Smooth muscle cell (in vitro differentiated cells): ENCODE results near the gene ARHGAP42. TPM values are rescaled to one million over a fixed set of nuclear protein-coding genes. Genes with fewer than 3 reads are reported as not detected.

Experiments
- DNase-seq: peaks from one replicate; lab custom pipeline; 2025; ENCODE audit not compliant: unreplicated experiment; lab: John Stamatoyannopoulos, UW
- H2AFZ ChIP-seq: fragments of 200-600 bp; sonication (generic); 2 replicates; pipeline ENCODE4 v1.6.0; 2016; ENCODE audit warnings: antibody characterized with exemption, low read depth, mild to moderate bottlenecking
- H3F3A ChIP-seq: fragments of 200-600 bp; sonication (generic); 2 replicates; pipeline ENCODE4 v1.6.0; 2017; ENCODE audit warnings: antibody characterized with exemption, low read depth
- H3K27ac ChIP-seq: fragments of 200-600 bp; sonication (generic); 2 replicates; pipeline ENCODE4 v1.5.1; 2016; ENCODE audit warnings: low read depth, mild to moderate bottlenecking
- H3K27me3 ChIP-seq: fragments of 200-600 bp; sonication (generic); 2 replicates; pipeline ENCODE4 v1.6.1; 2016; ENCODE audit warnings: low read depth, mild to moderate bottlenecking
- H3K36me3 ChIP-seq: fragments of 200-600 bp; sonication (generic); 2 replicates; pipeline ENCODE4 v1.5.1; 2016; ENCODE audit warnings: low read depth
- H3K4me1 ChIP-seq: fragments of 200-600 bp; sonication (generic); 2 replicates; pipeline ENCODE4 v1.5.1; 2016; ENCODE audit warnings: low read depth
- H3K4me2 ChIP-seq: fragments of 200-600 bp; sonication (generic); 2 replicates; pipeline ENCODE4 v1.6.0; 2016; ENCODE audit warnings: mild to moderate bottlenecking
- H3K4me3 ChIP-seq: fragments of 200-600 bp; sonication (generic); 2 replicates; pipeline ENCODE4 v1.5.1; 2016; ENCODE audit warnings: mild to moderate bottlenecking
- H3K79me2 ChIP-seq: fragments of 200-600 bp; sonication (generic); 2 replicates; pipeline ENCODE4 v1.6.0; 2016; ENCODE audit warnings: low read depth, mild to moderate bottlenecking
- H3K9ac ChIP-seq: fragments of 200-600 bp; sonication (generic); 2 replicates; pipeline ENCODE4 v1.6.0; 2016; ENCODE audit warnings: low read depth
- H3K9me3 ChIP-seq: fragments of 200-600 bp; sonication (generic); replicated peaks from 2 replicates; pipeline ENCODE4 v1.5.1; 2016; ENCODE audit warnings: low read depth
- H4K20me1 ChIP-seq: fragments of 200-600 bp; sonication (generic); 2 replicates; pipeline ENCODE4 v1.6.0; 2016; ENCODE audit warnings: low read depth
- CTCF ChIP-seq: fragments of 200-600 bp; sonication (generic); IDR thresholded peaks from 2 replicates; pipeline ENCODE4 v1.5.1; 2017; ENCODE audit warnings: borderline replicate concordance, mild to moderate bottlenecking, antibody characterized with exemption; ENCODE audit not compliant: insufficient read depth, poor library complexity, severe bottlenecking
- WGBS: methylation state at CpG from one replicate; pipeline ENCODE4 v1.1.7; 2016; ENCODE audit warnings: low lambda C conversion rate; 5-methylcytosine and 5-hydroxymethylcytosine counted together
- polyA plus RNA-seq: library from polyadenylated mRNA; unstranded; fragments of >200 nt; fragmentation: Nextera tagmentation; extraction: Ambion mirVana; gene quantifications from 2 replicates; pipeline ENCODE4 v1.2.1, GENCODE V29; 2016
- total RNA-seq: library from RNA; depleted of rRNA; stranded (reverse); fragments of >200 nt; gene quantifications from 2 replicates; pipeline ENCODE4 v1.2.3, GENCODE V29; 2014

ARHGAP42 gene
- total and polyA plus RNA-seq, 2 experiments from 2014 or later = 12.2 to 53.4 TPM

- no peak overlapping the region for H3K4me2 ChIP-seq
- no peak for DNase-seq
These were observed 268.2 kb downstream of the ARHGAP42 start for GRCh38 chr11:100955318-100955717.

GRCh38 chr11:100956351-100956750 lies 269.3 kb downstream of the ARHGAP42 start:
- Histone ChIP-seq H3F3A (no peaks in the 10 kb centered on the region), H3K4me1 (no peaks in the 10 kb centered on the region), H3K27ac (no peak overlapping the region), H3K9ac (no peak overlapping the region), H3K27me3 (no peaks in the 10 kb centered on the region), H3K9me3 (no peaks in the 10 kb centered on the region), H3K4me2 (no peak overlapping the region), H3K79me2 (no peaks in the 10 kb centered on the region), H2AFZ (no peak overlapping the region), H4K20me1 (no peaks in the 10 kb centered on the region), H3K36me3 (peaks cover 6% of the 10 kb centered on the region), H3K4me3 (no peak overlapping the region)
- no peak for TF ChIP-seq CTCF
- DNase-seq = no peak

More at GRCh38 chr11:100955318-100955717, 268.2 kb downstream of the ARHGAP42 start:
- Histone ChIP-seq H3K9ac (no peak overlapping the region), H3K79me2 (no peaks in the 10 kb centered on the region), H3K4me1 (no peaks in the 10 kb centered on the region), H3K27ac (no peak overlapping the region), H3K36me3 (no peaks in the 10 kb centered on the region), H3K27me3 (no peaks in the 10 kb centered on the region), H3K9me3 (no peaks in the 10 kb centered on the region), H4K20me1 (no peaks in the 10 kb centered on the region), H2AFZ (no peak overlapping the region), H3F3A (no peaks in the 10 kb centered on the region), H3K4me3 (no peak overlapping the region)
- TF ChIP-seq CTCF = no peak
- 97% methylated on average over 1 of the region's 1 CpG for WGBS

GRCh38 chr11:100957499-100957898 lies 270.4 kb downstream of the ARHGAP42 start:
- Histone ChIP-seq H2AFZ (no peak overlapping the region), H3K9me3 (no peaks in the 10 kb centered on the region), H3K27ac (no peak overlapping the region), H3K79me2 (no peaks in the 10 kb centered on the region), H3K27me3 (no peaks in the 10 kb centered on the region), H4K20me1 (no peaks in the 10 kb centered on the region), H3K36me3 (peaks cover 11% of the 10 kb centered on the region), H3F3A (no peaks in the 10 kb centered on the region), H3K4me3 (no peak overlapping the region), H3K4me2 (no peak overlapping the region), H3K9ac (no peak overlapping the region), H3K4me1 (no peaks in the 10 kb centered on the region)
- WGBS = 93% methylated on average over 4 of the region's 4 CpGs
- no peak for DNase-seq
- no peak for TF ChIP-seq CTCF

GRCh38 chr11:100961633-100962032 lies 274.5 kb downstream of the ARHGAP42 start:
- no peaks in the 10 kb centered on the region for H3K9me3 ChIP-seq
- H4K20me1 ChIP-seq = no peaks in the 10 kb centered on the region
- peaks cover 31% of the 10 kb centered on the region for H3K36me3 ChIP-seq
- H3K4me2 ChIP-seq = no peak overlapping the region
- H3K79me2 ChIP-seq = no peaks in the 10 kb centered on the region
- H3K27ac ChIP-seq = no peak overlapping the region
- no peak overlapping the region for H3K9ac ChIP-seq
- no peaks in the 10 kb centered on the region for H3K4me1 ChIP-seq
- DNase-seq = no peak
- 80% methylated on average over 2 of the region's 2 CpGs for WGBS
- H2AFZ ChIP-seq = no peak overlapping the region
- H3K27me3 ChIP-seq = no peaks in the 10 kb centered on the region
- H3F3A ChIP-seq = no peaks in the 10 kb centered on the region
- TF ChIP-seq CTCF = no peak
- no peak overlapping the region for H3K4me3 ChIP-seq
